Activated CD8-positive, alpha-beta memory T cell treated with anti-CD3 and anti-CD28 coated beads, Interleukin-2, amount 50 U/mL, for 1 hour (primary cell): ENCODE data around the gene GXYLT2.
"Not testable (repeated sequence)": the region's sequence is repeated elsewhere in the genome, so short reads cannot be mapped to it uniquely, and the experiment has no call there.

Source experiments
- DNase-seq: peaks from one replicate; pipeline ENCODE4 v3.0.0-alpha.2; 2020; ENCODE audit errors: extremely low read depth

Gene GXYLT2

GRCh38 chr3:72973786-72974185, 85.9 kb downstream of the GXYLT2 start:
- no peak for DNase-seq

- DNase-seq = no peak
Measured at GRCh38 chr3:72974956-72975355, 87.1 kb downstream of the GXYLT2 start.

- DNase-seq = no peak
Measured at GRCh38 chr3:72976281-72976741, 88.5 kb downstream of the GXYLT2 start.

GRCh38 chr3:72977060-72977808, 89.4 kb downstream of the GXYLT2 start:
- DNase-seq = no peak

GRCh38 chr3:72982609-72983366, 94.9 kb downstream of the GXYLT2 start:
- no peak for DNase-seq

- no peak for DNase-seq
Measured at GRCh38 chr3:72985576-72985975, 97.7 kb downstream of the GXYLT2 start.

- DNase-seq = no peak
Measured at GRCh38 chr3:72990701-72991395, 103.0 kb downstream of the GXYLT2 start.

- DNase-seq = no peak
Measured at GRCh38 chr3:72991522-72991921, 103.7 kb downstream of the GXYLT2 start.

GRCh38 chr3:72993391-72993790, 105.5 kb downstream of the GXYLT2 start:
- no peak for DNase-seq

- DNase-seq = no peak
Measured at GRCh38 chr3:72995337-72995736, 107.5 kb downstream of the GXYLT2 start.

GRCh38 chr3:72996121-72996472, 108.3 kb downstream of the GXYLT2 start:
- no peak for DNase-seq

- DNase-seq = peak; percentile 65
Measured at GRCh38 chr3:72996473-72997333, 108.9 kb downstream of the GXYLT2 start, which contains the start of gene PPP4R2. TSS of gene PPP4R2 (plus strand) at chr3:72996811. CDS start at chr3:72997038, 227 bp downstream.

- no peak for DNase-seq
Measured at GRCh38 chr3:72997421-72997961, 109.6 kb downstream of the GXYLT2 start.

- no peak for DNase-seq
Measured at GRCh38 chr3:72998466-72998865, 110.6 kb downstream of the GXYLT2 start.

GRCh38 chr3:72999951-73000350, 112.1 kb downstream of the GXYLT2 start:
- DNase-seq = no peak

- not testable (repeated sequence) for DNase-seq
Measured at GRCh38 chr3:73003050-73003449, 115.2 kb downstream of the GXYLT2 start.

- DNase-seq = no peak
Measured at GRCh38 chr3:73004316-73004715, 116.5 kb downstream of the GXYLT2 start.

- DNase-seq = no peak
Measured at GRCh38 chr3:73007992-73008712, 120.3 kb downstream of the GXYLT2 start.

- no peak for DNase-seq
Measured at GRCh38 chr3:73009008-73009407, 121.2 kb downstream of the GXYLT2 start.

GRCh38 chr3:73009750-73010149, 121.9 kb downstream of the GXYLT2 start:
- DNase-seq = no peak

GRCh38 chr3:73010158-73010557, 122.3 kb downstream of the GXYLT2 start:
- no peak for DNase-seq
